DOHH2 (cell line): ENCODE measurements around the gene CST1.
"Not testable (repeated sequence)": the region's sequence is repeated elsewhere in the genome, so short reads cannot be mapped to it uniquely, and the experiment has no call there.

Experiments used
- H3F3A ChIP-seq: fragments of 200-600 bp; sonication (generic), shearing (Covaris generic); 2 replicates; pipeline ENCODE4 v1.6.0; 2016; ENCODE audit warnings: antibody characterized with exemption, mild to moderate bottlenecking; ENCODE audit not compliant: control insufficient read depth, insufficient read depth
- H3K27ac ChIP-seq: fragments of 200-600 bp; sonication (generic); 2 replicates; pipeline ENCODE4 v1.5.1; 2014; ENCODE audit warnings: low read depth, mild to moderate bottlenecking, low read length, moderate library complexity
- H3K27me3 ChIP-seq: fragments of 200-600 bp; sonication (generic); 2 replicates; pipeline ENCODE4 v1.6.1; 2014; ENCODE audit warnings: mild to moderate bottlenecking, low read length, mixed read lengths; ENCODE audit not compliant: control insufficient read depth
- H3K36me3 ChIP-seq: fragments of 200-600 bp; sonication (generic); 2 replicates; pipeline ENCODE4 v1.6.1; 2014; ENCODE audit warnings: mild to moderate bottlenecking, low read length, moderate library complexity, mixed read lengths; ENCODE audit not compliant: control insufficient read depth
- H3K4me1 ChIP-seq: fragments of 200-600 bp; sonication (generic); 2 replicates; pipeline ENCODE4 v1.6.1; 2014; ENCODE audit warnings: mild to moderate bottlenecking, low read length, mixed read lengths; ENCODE audit not compliant: control insufficient read depth
- H3K4me2 ChIP-seq: fragments of 200-600 bp; sonication (generic); 2 replicates; pipeline ENCODE4 v1.6.0; 2014; ENCODE audit warnings: mild to moderate bottlenecking, low read length, moderate library complexity
- H3K4me3 ChIP-seq: fragments of 200-600 bp; sonication (generic); 2 replicates; pipeline ENCODE4 v1.5.1; 2014; ENCODE audit warnings: mild to moderate bottlenecking, low read length, mixed read lengths
- H3K79me2 ChIP-seq: fragments of 200-600 bp; sonication (generic); 2 replicates; pipeline ENCODE4 v1.6.1; 2014; ENCODE audit warnings: mild to moderate bottlenecking, low read length, mixed read lengths; ENCODE audit not compliant: control insufficient read depth
- H3K9me2 ChIP-seq: fragments of 200-600 bp; sonication (generic); replicated peaks from 2 replicates; pipeline ENCODE4 v1.6.1; 2014; ENCODE audit warnings: mild to moderate bottlenecking, low read length, mixed read lengths; ENCODE audit not compliant: control insufficient read depth
- H3K9me3 ChIP-seq: fragments of 200-600 bp; sonication (generic); 2 replicates; pipeline ENCODE4 v1.6.1; 2014; ENCODE audit warnings: antibody characterized with exemption, low read length, mixed read lengths; ENCODE audit not compliant: control insufficient read depth, insufficient read depth
- H4K20me1 ChIP-seq: fragments of 200-600 bp; sonication (generic); 2 replicates; pipeline ENCODE4 v1.6.0; 2014; ENCODE audit warnings: low read depth, mild to moderate bottlenecking, antibody characterized with exemption, low read length, moderate library complexity; ENCODE audit not compliant: control insufficient read depth, insufficient read depth
- EZH2phosphoT487 ChIP-seq: fragments of 200-600 bp; sonication (generic); IDR thresholded peaks from 2 replicates; pipeline ENCODE4 v1.6.1; 2017; ENCODE audit warnings: borderline replicate concordance, mild to moderate bottlenecking, antibody characterized with exemption, low read length, moderate library complexity, mixed read lengths
- TF ChIP-seq, protein P1 (sequence below): fragments of 200-600 bp; sonication (generic); IDR thresholded peaks from one replicate; pipeline ENCODE4 v1.5.1; 2014; ENCODE audit warnings: antibody characterized with exemption, mild to moderate bottlenecking, low read depth, low read length; ENCODE audit not compliant: poor library complexity, severe bottlenecking

Gene CST1

DNA sequence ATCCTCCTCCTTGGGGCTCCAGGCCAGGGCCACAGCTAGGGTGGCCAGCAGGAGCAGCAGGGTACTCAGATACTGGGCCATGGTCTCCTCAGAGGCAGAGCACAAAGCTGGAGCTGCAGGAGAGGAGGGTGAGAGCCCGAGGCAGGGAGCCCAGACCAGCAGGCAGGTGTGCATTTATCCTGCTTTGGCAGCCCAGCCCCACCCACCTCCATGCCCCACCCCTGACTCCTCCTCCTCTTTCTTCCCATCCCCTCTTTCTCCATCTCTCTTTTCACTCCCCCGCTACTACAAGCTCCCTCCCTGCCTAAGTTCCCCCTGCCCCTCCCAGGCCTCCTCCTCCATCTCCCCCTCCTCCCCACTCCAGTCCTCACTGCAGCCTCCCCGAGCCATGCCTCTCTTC lies at the start of gene CST1:
Gene CST1, minus strand, starts transcription at position 150 of the 400 bp plus-strand sequence. Its CDS starts 69 bp downstream, at position 81.
- H3K79me2 ChIP-seq, H3K4me3 ChIP-seq, H3K9me3 ChIP-seq, H3K9me2 ChIP-seq, H3K4me2 ChIP-seq, H4K20me1 ChIP-seq, H3K27ac ChIP-seq, H3K27me3 ChIP-seq, H3K36me3 ChIP-seq, H3F3A ChIP-seq, H3K4me1 ChIP-seq: not testable (repeated sequence)

DNA sequence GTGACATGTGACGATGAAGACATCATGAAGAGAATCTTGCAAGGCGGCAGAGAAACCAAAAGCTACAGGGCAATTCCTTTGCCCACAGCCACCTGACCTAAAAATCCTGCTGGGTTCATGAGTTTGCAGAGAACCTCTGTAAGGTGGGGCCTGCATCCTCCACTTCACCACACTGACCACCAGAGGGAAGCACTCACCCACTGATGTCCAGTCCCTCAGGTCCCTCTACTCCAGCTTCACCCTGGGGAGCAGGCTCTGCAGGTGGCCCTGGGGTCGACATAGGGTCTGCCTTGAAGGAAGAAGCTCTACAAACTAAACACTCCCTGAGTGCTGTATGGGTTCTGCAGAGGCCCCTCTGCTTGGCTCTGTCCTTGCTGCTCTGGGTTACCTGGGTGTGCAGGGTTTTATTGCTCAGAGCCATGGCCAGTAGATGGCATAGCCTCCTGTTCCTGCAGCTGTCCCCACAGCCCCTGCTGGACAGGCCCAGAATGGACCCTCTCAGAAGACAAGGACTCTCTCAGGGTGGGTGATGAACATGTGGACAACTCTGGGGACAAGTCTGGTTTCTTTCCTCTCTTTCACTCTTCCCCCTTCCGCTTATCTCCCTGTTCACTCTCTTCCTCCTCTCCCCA lies 48.6 kb upstream of the CST1 start:
- not testable (repeated sequence) for H3K79me2 ChIP-seq, H3K36me3 ChIP-seq, H3K4me1 ChIP-seq, H3K27me3 ChIP-seq, H3K4me3 ChIP-seq, H4K20me1 ChIP-seq, H3F3A ChIP-seq, H3K9me2 ChIP-seq, H3K27ac ChIP-seq, H3K9me3 ChIP-seq, H3K4me2 ChIP-seq
- TF ChIP-seq, protein P1, sequence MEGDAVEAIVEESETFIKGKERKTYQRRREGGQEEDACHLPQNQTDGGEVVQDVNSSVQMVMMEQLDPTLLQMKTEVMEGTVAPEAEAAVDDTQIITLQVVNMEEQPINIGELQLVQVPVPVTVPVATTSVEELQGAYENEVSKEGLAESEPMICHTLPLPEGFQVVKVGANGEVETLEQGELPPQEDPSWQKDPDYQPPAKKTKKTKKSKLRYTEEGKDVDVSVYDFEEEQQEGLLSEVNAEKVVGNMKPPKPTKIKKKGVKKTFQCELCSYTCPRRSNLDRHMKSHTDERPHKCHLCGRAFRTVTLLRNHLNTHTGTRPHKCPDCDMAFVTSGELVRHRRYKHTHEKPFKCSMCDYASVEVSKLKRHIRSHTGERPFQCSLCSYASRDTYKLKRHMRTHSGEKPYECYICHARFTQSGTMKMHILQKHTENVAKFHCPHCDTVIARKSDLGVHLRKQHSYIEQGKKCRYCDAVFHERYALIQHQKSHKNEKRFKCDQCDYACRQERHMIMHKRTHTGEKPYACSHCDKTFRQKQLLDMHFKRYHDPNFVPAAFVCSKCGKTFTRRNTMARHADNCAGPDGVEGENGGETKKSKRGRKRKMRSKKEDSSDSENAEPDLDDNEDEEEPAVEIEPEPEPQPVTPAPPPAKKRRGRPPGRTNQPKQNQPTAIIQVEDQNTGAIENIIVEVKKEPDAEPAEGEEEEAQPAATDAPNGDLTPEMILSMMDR: peak; percentile 40

GRCh38 chr20:23795526-23795925 lies 44.8 kb upstream of the CST1 start:
- no peaks in the 10 kb centered on the region for H3K36me3 ChIP-seq
- H3K4me3 ChIP-seq: no peak overlapping the region
- no peak overlapping the region for H3K27ac ChIP-seq
- H3K4me2 ChIP-seq: no peak overlapping the region
- no peaks in the 10 kb centered on the region for H3K79me2 ChIP-seq
- no peaks in the 10 kb centered on the region for H3K27me3 ChIP-seq
- no peaks in the 10 kb centered on the region for H3K9me2 ChIP-seq
- no peaks in the 10 kb centered on the region for H4K20me1 ChIP-seq
- no peaks in the 10 kb centered on the region for H3K4me1 ChIP-seq
- no peaks in the 10 kb centered on the region for H3K9me3 ChIP-seq
- no peaks in the 10 kb centered on the region for H3F3A ChIP-seq
- TF ChIP-seq, protein P1: no peak
- TF ChIP-seq EZH2phosphoT487: no peak

GRCh38 chr20:23794841-23795240 lies 44.1 kb upstream of the CST1 start:
- TF ChIP-seq, protein P1: no peak
- no peak for TF ChIP-seq EZH2phosphoT487

More at GRCh38 chr20:23794841-23795240, 44.1 kb upstream of the CST1 start:
- no peaks in the 10 kb centered on the region for H3F3A ChIP-seq
- H3K9me3 ChIP-seq: no peaks in the 10 kb centered on the region
- no peaks in the 10 kb centered on the region for H3K36me3 ChIP-seq
- no peaks in the 10 kb centered on the region for H4K20me1 ChIP-seq
- no peak overlapping the region for H3K4me3 ChIP-seq
- no peak overlapping the region for H3K4me2 ChIP-seq
- no peaks in the 10 kb centered on the region for H3K9me2 ChIP-seq
- no peaks in the 10 kb centered on the region for H3K79me2 ChIP-seq
- H3K27ac ChIP-seq: no peak overlapping the region
- no peaks in the 10 kb centered on the region for H3K27me3 ChIP-seq
- H3K4me1 ChIP-seq: no peaks in the 10 kb centered on the region
